GM18519 (cell line): ENCODE data around the gene ANGPTL2.
"Not testable (repeated sequence)": the region's sequence is repeated elsewhere in the genome, so short reads cannot be mapped to it uniquely, and the experiment has no call there.

Experiments
- ATAC-seq: cut with Tn5 transposase; IDR thresholded peaks from one replicate; pipeline ENCODE4 v1.9.1; 2021; ENCODE audit warnings: mild to moderate bottlenecking, moderate library complexity; ENCODE audit not compliant: unreplicated experiment, low FRiP score

Gene ANGPTL2, protein sequence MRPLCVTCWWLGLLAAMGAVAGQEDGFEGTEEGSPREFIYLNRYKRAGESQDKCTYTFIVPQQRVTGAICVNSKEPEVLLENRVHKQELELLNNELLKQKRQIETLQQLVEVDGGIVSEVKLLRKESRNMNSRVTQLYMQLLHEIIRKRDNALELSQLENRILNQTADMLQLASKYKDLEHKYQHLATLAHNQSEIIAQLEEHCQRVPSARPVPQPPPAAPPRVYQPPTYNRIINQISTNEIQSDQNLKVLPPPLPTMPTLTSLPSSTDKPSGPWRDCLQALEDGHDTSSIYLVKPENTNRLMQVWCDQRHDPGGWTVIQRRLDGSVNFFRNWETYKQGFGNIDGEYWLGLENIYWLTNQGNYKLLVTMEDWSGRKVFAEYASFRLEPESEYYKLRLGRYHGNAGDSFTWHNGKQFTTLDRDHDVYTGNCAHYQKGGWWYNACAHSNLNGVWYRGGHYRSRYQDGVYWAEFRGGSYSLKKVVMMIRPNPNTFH

DNA sequence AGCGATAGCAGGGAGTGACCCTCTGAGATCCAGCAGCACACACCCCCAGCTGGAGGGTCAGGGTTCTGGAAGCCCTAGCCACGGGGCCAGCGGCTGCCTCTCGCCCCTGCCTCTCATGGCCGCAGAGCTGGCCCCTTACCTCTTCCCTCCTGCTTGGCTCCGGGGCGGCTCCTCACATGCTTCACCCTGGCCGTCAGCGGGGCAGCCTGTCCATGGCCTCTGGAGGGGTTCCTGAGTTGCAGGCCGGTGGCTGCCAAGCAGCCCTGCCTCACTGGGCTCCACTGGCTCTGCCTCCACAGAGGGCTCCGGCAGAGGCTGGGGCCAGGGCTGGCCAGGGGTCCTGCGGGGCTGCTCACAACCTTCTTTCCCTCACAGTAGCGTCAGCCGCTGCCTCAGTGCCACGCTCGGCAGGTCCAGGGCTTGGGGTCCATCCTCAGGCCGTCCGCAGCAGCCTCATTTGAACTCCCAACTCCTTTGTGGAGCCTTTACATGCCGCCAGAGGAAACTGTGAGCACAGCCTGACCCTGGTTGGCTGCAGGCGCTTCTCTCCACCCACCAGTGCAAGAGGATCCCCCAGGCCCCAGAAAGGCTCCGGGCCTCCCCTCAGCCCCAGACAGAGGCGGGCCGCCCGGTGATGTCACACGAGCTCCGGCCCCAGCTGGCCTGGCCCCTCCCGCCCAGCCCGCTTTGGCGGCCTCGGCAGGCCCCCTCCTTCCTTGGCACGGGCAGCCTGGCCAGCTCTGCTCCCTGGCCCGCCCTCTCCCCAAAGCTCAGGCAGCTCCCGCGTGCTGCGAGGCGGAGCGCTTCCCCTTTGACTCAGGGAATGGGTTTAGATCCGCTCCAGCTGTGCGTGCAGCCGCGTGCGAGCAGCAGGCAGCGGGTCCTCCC, at the start of gene ANGPTL2:
TSS of gene ANGPTL2 (minus strand) at position 460 of the 888 bp plus-strand sequence. CDS start 13,904 bp downstream, outside the sequence.
- no peak for ATAC-seq

DNA sequence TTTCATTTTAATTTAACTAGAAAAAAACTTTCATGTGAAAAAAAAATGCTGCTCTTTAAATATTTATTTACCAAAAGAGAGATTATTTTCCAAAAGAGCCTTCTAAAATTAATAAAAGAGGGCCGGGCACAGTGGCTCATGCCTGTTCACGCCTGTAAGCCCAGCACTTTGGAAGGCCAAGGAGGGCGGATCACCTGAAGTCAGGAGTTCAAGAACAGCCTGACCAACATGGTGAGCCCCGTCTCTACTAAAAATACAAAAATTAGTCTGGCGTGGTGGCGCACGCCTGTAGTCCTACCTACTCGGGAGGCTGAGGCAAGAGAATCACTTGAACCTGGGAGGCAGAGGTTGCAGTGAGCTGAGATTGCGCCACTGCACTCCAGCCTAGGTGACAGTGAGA, 48.9 kb upstream of the ANGPTL2 start:
- not testable (repeated sequence) for ATAC-seq

DNA sequence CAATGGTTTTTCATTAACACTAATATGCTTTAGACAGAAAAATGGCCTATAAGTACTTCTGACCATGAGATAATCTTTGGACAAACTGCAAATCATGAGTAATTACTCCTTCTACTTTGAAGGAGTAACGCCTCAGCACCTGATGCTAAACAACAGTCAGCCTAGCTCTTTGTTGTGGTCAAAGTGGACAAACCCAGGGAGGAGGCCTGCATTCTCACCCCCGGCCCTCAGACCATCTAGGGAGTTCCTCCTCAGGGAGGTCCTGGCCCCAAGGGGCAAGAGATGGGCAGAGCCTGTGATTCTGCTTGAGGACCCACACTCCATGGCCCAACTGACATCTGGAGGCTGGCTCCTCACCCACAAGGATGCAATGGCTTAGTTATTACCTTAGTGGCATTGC, 48.2 kb upstream of the ANGPTL2 start:
- ATAC-seq, result no peak

DNA sequence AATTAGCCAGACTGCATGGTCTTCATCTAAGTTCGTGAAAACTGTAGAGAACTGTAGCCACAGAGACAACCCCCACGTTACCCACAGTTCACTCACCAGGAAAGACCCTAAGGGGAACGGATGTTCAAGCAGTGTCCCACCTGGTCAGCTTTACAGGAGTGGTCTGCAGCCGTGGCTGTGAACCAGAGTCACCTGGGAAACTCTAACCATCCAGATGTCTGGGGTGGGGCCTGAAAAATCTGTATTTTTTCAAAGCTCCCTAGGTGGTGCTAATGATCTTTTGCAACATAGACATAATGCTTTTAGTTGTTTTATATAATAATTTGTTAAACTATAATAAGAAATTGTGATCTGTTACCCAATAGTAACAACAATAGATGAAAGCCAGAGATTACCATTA, 47.7 kb upstream of the ANGPTL2 start:
- ATAC-seq, result no peak

DNA sequence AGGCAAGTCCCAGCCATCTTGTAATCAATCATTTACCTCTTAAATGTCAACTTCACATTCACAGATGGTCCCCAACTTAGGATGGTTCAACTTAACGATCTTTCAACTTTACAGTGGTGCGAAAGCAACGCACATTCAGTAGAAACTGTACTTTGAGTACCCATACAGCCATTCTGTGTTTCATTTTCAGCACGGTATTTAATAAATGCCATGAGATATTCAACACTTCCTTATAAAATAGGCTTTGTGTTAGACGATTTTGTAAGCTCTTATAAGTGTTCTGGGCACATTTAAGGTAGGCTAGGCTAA, 47.1 kb upstream of the ANGPTL2 start:
- ATAC-seq, result no peak

DNA sequence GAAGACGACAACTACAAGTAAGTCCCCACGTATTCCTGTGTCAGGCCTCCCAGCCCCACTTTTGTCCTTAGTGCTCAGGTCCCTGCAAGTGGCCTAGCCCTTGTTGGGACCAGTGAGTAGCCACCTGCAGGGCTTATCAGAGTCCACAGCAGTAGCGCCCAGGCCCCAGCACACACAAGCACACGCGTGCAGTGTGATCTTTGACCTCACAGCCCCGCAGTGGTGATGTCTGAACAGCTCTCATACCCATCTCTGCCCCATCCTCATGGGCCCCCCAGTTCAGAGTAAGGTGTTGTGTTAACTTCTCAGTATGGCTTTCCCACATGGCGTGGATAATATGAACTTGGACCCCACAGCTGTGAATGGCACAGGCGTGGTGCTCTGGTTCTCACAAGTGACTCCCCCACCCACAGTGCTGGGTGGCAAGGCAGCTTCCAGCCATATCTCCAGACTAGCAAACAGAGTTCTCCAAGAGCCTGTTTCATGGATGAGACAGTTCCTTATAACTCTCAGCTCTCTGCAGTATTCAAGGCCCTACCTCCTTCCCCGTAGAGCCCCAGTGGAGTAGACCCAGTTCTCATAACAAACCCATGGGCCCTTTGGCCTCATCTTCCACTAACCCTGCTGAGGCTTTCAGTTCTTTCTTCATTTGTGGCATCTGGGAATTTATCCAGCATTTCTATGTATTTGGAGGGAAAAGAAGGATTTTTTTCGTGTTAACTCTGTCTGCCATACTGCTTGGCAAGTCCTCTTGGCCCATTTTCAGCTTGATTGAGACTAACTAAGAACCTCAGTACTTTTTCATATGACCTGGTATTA, 46.5 kb upstream of the ANGPTL2 start:
- no peak for ATAC-seq

DNA sequence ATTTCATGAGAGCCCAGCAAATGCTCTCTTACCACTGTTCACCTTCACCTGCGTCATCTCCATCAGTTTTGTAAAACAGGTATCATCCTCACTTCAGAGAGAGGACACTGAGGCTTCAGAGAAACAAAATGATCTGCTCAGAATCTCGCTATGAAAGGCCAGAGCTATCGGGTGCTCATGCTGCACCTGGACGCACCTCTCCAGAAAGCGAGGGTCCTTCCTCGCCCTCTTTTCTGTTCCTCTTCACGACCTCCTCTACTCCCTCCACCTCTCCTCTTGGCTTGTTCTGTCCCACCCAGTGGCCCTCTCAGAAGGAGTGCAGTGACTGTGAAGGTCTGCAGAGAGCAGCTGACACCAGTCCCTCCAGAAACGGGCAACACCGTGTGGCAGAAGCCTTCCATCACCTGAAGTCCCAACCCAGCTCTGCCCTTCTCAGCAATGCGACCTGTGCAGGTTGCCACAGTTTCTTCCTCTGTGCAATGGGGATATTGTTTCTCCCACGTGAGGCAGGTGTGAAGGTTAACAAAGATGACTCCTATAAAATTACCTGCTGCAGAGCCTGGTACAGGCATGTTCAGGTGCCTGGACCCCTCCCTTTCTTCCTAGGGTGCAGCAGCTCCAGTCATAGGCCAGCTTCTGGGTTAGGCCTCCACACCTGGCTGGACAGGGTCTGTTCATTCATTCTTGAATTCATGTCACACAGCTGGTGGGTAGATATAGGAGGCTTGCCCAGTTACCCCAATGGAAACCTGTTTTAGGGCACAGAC, 45.3 kb upstream of the ANGPTL2 start:
- ATAC-seq, result no peak

DNA sequence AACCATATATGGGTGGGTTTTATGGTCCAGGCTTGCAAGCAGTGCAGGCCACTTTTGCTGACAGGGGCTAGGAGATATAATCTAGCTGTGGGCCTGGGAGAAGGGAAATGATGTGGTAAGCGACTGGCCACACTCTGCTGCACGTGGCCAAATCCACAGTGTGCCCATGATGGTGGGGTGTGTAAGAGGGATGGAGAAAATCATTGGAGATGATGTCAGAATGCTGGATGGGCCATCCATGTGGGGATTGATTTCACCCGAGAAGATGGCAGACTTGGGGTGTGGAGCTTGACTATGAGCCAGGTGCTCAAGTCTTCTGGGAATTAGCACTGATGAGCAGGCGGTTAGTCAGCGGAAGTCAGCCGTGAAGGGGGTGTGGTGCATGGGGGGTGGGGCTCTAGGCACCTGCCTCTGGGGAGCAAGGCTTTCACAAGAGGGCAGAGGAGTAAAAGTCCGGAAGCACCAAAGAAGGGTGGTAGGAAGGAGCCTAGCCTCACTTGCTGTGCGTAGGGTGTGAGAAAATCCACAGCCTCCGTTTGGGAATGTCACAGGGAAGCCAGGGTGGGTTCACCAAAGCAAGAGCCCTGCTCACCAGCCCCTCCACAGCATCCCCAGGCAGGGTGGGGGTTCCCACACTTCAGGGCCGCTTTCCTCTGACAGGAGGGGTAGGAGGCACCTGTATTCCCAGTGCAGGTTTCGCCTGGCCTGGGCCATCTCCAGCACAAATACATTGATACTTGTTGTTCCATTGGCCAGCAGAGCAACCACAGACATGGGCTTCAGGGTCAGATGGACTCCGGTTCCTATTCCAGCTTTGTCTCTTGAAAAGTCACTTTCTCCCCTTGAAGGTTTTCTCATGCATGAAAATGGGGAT, 44.5 kb upstream of the ANGPTL2 start:
- ATAC-seq, result no peak

DNA sequence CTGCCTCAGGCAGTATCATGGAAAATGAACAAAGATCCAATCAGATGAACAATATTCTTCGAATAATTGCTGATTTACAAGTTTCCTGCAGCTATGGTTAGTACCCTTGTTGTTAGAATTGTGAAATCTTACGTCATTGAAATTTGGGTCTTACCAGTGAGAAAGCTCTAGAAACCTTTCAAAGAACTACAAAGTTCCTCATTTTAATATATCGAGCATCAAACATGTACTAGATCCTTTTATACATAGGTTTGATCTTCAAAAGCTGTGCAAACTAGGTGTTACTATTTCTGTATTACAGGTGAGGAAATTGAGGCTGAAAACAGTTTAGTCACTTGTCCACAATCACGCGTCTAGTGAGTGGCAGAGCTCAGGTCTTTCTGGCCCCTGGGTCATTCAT, 43.7 kb upstream of the ANGPTL2 start:
- ATAC-seq, result no peak

DNA sequence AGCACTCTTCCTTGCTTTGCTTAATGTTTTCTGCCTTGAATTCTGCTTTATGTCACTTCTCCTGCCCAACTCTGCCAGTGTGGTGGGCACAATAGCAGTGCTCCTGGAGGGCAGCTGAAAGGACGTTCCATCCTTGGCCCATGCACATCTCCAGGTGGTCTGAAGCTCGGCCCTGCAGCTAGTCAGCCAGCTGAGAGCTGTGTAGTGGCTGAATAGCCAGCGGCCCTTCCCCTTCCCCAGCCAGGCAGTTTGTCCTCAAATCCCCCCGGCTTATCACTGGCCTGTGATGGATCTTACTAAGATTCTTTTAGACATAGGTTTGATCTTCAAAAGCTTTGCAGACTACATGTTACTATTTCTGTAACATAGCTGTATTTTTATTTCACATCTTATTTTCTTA, 42.7 kb upstream of the ANGPTL2 start:
- no peak for ATAC-seq

DNA sequence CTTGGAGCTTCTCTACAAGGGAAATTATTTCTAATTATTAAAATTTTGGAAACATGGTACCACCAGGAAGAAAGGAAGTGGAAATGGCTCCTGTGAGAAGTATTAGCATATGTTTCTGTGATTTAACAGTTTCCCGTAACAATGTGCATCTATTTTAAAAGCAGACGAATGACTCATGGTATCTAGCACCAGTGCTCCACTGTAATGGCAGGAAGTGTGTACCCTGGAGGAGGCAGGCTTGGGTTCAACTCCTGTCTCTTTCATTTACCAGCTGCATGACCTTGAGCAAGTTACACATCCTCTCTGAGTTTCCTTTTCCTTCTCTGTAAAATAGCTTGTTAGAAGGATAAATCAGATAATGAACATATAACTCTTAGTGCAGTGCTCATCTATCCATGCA, 41.0 kb upstream of the ANGPTL2 start:
- no peak for ATAC-seq

DNA sequence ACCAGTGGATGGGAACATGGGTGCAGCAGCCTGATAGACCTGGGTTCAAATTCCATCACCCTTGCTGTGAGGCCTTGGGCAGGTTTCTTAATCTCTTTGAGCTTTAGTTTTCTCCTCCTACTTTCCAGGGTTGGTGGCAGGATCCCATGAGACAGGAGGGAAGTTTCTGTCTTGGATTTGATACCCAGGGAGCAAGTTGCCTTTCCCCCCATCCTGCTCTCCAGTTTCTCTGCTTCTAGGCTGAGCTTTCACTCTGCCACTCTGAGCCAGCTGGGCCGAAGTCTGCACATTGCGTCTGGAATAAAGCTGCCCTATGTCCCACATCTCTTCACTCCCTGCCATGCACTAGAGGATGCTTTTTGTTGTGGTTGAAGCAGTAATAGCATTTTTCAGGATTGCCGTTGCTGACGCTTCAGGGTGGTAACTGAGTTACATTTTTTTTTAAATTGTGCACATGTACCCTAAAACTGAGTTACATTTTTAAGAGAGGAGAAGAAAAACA, 40.5 kb upstream of the ANGPTL2 start:
- ATAC-seq, result no peak

DNA sequence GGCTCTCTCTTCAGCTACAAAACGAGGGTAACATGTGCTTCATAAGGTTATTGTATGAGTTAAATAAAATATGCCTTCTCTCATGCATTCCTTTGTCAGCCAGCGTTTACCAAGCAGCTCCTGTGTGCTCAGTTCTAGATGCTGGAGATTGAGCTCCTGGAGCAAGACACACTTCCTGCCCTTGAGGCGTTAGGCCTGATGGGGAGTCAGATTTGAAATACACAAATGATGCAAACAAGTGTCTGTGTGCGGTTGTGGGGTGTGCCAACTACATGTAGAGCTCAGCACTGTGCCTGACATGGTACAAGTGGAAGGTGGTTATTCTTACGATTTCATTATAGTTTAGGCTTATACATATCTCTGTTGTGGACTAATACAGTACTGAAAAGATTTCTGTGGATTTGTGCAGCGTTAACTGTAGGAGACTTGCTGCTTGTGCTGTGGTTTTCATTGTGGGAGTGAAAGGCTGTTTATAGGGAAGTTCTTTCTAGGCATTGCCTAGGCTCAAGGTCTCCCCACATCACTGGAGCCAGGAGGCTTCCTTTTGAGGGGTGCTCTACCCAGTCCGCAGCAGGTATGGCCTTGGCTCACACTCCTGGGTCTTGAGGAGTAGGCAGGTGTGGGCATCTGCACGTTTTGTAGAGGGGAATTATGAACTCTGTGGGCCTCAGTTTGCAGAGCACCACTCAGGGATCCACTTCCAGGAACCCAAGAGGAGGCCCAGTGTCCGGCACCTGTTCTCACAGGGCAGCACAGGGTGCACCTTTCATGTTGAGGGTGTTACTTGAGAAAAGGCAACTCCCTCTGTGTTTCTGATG, 39.8 kb upstream of the ANGPTL2 start:
- ATAC-seq, result no peak

DNA sequence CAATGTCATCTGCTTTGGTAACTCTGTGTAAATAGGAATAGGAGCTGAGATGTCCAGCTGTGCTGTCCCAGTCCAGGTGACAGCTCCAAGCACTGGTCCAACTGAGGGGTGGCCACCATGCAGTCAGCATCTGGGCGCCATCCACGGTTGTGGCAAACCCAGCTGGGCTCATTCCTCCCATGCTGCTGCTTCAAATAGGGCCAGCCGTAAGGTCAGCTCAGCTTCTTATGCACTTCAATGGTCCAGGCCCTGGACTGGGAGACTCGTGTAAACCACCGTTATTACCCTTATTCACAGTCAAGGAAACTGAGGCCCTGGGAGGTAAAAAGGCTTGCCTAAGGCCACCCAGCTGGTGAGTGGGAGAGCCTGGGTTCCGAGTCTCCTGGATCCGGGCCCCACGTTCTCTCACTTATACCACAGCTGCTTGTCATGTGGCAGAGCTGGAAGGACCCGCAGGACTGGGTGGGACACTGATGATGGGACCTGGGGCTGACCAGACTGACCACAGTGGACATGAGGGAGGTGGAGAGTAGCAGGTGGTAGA, 38.7 kb upstream of the ANGPTL2 start:
- ATAC-seq, result no peak

DNA sequence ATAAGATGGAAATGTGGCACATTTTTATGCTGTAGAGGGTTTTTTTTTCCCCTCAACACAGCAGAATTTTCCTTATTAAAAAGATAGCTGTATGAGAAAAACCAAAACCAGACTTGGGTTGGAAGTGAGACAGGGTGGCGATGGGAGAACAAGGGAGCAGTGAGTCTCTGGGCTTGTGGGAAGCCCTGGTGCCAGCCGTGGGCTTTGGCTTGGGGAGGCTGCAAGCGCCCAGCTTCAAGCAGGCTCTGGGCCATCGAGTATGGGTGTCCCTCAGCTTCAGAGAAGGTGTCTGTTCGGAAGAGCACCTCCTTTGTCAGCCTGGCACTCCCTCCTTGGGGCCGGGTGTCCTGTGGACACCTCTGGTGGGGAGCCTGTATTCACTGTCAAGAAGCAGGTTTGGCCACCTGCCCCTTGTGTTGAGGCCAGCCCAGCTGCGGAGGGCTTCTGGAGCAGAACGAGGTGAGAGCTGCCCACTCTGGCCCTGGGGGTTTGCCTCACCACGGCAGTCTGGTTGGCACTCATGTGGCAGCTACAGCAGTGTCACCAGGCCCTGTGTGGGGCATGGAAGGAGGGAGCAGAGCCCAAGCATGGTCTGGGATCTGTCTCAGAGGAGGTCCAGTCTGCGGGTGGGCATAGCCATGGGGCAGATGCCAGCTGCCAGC, 37.6 kb upstream of the ANGPTL2 start:
- ATAC-seq, result no peak

DNA sequence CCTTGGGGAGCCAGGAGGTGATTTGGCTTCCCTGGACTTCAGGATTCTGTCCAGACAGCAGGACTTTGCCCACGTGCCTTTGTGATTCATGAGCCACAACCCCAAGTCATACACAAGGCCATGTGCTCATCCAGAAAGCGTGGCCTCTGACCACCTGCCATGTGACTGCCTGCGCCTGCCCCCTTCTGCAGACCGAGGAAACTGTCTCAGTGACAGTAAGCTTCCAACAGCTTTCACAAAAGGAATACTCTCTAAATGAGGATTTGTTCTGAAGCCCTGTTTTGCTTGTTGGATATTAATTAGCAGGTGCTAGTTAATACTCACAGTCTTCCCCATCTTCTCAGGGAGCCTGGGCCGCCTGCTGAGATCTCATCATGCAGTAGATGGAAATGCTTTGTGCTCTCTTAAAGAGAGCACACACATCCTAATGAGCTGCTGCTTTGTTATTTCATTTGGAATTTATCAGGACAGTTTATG, 36.9 kb upstream of the ANGPTL2 start:
- no peak for ATAC-seq

DNA sequence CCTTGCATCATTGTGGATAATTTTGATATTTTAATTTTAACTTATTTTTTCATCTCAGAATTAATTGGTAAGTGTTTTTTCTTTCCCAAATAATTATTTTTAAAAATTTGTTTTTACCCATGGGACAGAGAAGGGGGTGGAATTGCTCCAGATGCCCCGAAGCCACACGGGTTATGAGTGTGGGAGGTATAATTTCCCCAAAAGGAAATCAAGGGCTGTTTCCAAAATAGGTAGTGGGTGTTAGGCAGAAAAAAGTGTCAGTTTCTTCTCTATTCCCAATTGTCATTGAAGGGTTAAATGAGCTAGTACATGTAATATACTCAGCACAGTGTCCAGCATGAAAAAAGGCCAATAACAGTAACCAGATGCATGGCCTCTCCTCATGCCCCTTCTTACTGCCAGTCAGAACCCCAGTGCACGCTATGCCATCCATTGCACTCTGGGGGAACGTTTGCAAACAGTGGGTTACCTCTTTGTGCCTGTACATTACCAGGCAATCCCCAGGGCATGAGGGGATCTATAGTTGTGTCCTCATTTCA, 36.4 kb upstream of the ANGPTL2 start:
- ATAC-seq, result no peak
